NB4 (cell line): Measurements from ENCODE around the gene ZBTB46.

ENCODE experiments used
- CTCF ChIP-seq: IDR thresholded peaks from one replicate; pipeline ENCODE4 v1.5.1; 2012; ENCODE audit warnings: low read depth, low read length
- MYC ChIP-seq: IDR thresholded peaks from 2 replicates; pipeline ENCODE4 v1.6.1; 2011; ENCODE audit warnings: low read depth, low read length
- POLR2A ChIP-seq: IDR thresholded peaks from 2 replicates; pipeline ENCODE4 v1.6.1; 2011; ENCODE audit warnings: mild to moderate bottlenecking; ENCODE audit not compliant: insufficient read length; ENCODE audit errors: extremely low read depth

GRCh38 chr20:63695424-63696305 is 135.4 kb downstream of the ZBTB46 start:
- TF ChIP-seq CTCF = no peak
- no peak for TF ChIP-seq POLR2A
- no peak for TF ChIP-seq MYC
